ENCODE data around the gene SP4.

The SP4 gene

GRCh38 chr7:21500117-21500832 lies 72.4 kb downstream of the SP4 start:
- TF ChIP-seq CTCF (IDR thresholded peaks at IDR 0.05; ENCODE audit: low read depth, low read length, missing control alignments), result no peak
- in situ Hi-C loops (cut with HindIII; ENCODE audit: low pct_ligation_motif_present, low sequenced_read_pairs), result no loop called here
- H3K27me3 ChIP-seq (replicated peaks), result no peaks in the 10 kb centered on the region
- no peak overlapping the region for H3K27ac ChIP-seq
- DNase-seq, result no peak
- no peaks in the 10 kb centered on the region for H3K36me3 ChIP-seq (replicated peaks)
- no peak overlapping the region for H3K4me3 ChIP-seq (ENCODE audit: low read depth, low read length)

- no peak overlapping the region for H3K4me3 ChIP-seq (ENCODE audit: low read depth, low read length)
- H3K36me3 ChIP-seq (replicated peaks), result no peaks in the 10 kb centered on the region
- no peak overlapping the region for H3K27ac ChIP-seq
- no peaks in the 10 kb centered on the region for H3K27me3 ChIP-seq (replicated peaks)
- in situ Hi-C loops (cut with HindIII; ENCODE audit: low pct_ligation_motif_present, low sequenced_read_pairs), result no loop called here
- TF ChIP-seq CTCF (IDR thresholded peaks at IDR 0.05; ENCODE audit: low read depth, low read length, missing control alignments), result no peak
- no peak for DNase-seq
Measured at GRCh38 chr7:21504021-21504420, 76.1 kb downstream of the SP4 start.

GRCh38 chr7:21507627-21508343 lies 79.9 kb downstream of the SP4 start:
- in situ Hi-C loops (cut with HindIII; ENCODE audit: low pct_ligation_motif_present, low sequenced_read_pairs), result no loop called here
- peak; percentile 52 for DNase-seq
- TF ChIP-seq CTCF (IDR thresholded peaks at IDR 0.05; ENCODE audit: low read depth, low read length, missing control alignments), result peak; percentile 82
- H3K27ac ChIP-seq, result no peak overlapping the region
- H3K4me3 ChIP-seq (ENCODE audit: low read depth, low read length), result no peak overlapping the region
- no peaks in the 10 kb centered on the region for H3K27me3 ChIP-seq (replicated peaks)
- no peaks in the 10 kb centered on the region for H3K36me3 ChIP-seq (replicated peaks)

- no peak overlapping the region for H3K27ac ChIP-seq
- no peaks in the 10 kb centered on the region for H3K27me3 ChIP-seq (replicated peaks)
- H3K36me3 ChIP-seq (replicated peaks), result no peaks in the 10 kb centered on the region
- H3K4me3 ChIP-seq (ENCODE audit: low read depth, low read length), result no peak overlapping the region
- DNase-seq, result no peak
- TF ChIP-seq CTCF (IDR thresholded peaks at IDR 0.05; ENCODE audit: low read depth, low read length, missing control alignments), result no peak
- in situ Hi-C loops (cut with HindIII; ENCODE audit: low pct_ligation_motif_present, low sequenced_read_pairs), result no loop called here
Measured at GRCh38 chr7:21508538-21508937, 80.7 kb downstream of the SP4 start.

GRCh38 chr7:21514062-21514461 lies 86.2 kb downstream of the SP4 start:
- Histone ChIP-seq H3K4me3 (ENCODE audit: low read depth, low read length) (no peak overlapping the region), H3K27ac (no peak overlapping the region), H3K36me3 (replicated peaks) (no peaks in the 10 kb centered on the region), H3K27me3 (replicated peaks) (no peaks in the 10 kb centered on the region)
- in situ Hi-C loops (cut with HindIII; ENCODE audit: low pct_ligation_motif_present, low sequenced_read_pairs), result no loop called here
- TF ChIP-seq CTCF (IDR thresholded peaks at IDR 0.05; ENCODE audit: low read depth, low read length, missing control alignments), result no peak
- DNase-seq, result no peak
